ENCODE measurements around the gene TMEM80. TPM values are rescaled to one million over a fixed set of nuclear protein-coding genes. Genes with fewer than 3 reads are reported as not detected.

TMEM80 gene
- total RNA-seq, 1 donor from 2014 or later: 37.4 TPM

GRCh38 chr11:723120-723883 lies 27.7 kb downstream of the TMEM80 start:
- Mint-ChIP-seq H3K27ac (peak overlapping the region; percentile 94), H3K27me3 (peaks cover 32% of the 10 kb centered on the region), H3K4me1 (ENCODE audit: unreplicated experiment) (peaks cover 9% of the 10 kb centered on the region), H3K9me3 (no peaks in the 10 kb centered on the region), H3K36me3 (no peaks in the 10 kb centered on the region), H3K4me3 (peak overlapping the region; percentile 49)
- no peak for DNase-seq (ENCODE audit: extremely low spot score, unreplicated experiment)
- peak; percentile 73 for TF ChIP-seq CTCF (conservative IDR thresholded peaks at IDR 0.05)

- no peak for TF ChIP-seq CTCF (conservative IDR thresholded peaks at IDR 0.05)
- peaks cover 8% of the 10 kb centered on the region for H3K4me1 Mint-ChIP-seq (ENCODE audit: unreplicated experiment)
- no peaks in the 10 kb centered on the region for H3K9me3 Mint-ChIP-seq
- peak overlapping the region; percentile 94 for H3K27ac Mint-ChIP-seq
- H3K4me3 Mint-ChIP-seq: peak overlapping the region; percentile 25
- DNase-seq (ENCODE audit: extremely low spot score, unreplicated experiment): no peak
- H3K36me3 Mint-ChIP-seq: no peaks in the 10 kb centered on the region
- H3K27me3 Mint-ChIP-seq: peaks cover 30% of the 10 kb centered on the region
Observed at GRCh38 chr11:724049-724777, 28.6 kb downstream of the TMEM80 start.

GRCh38 chr11:724778-725386 lies 29.3 kb downstream of the TMEM80 start:
- peak overlapping the region; percentile 39 for H3K27ac Mint-ChIP-seq

GRCh38 chr11:725624-726202 lies 30.1 kb downstream of the TMEM80 start:
- Mint-ChIP-seq H3K27ac (no peak overlapping the region), H3K4me3 (no peak overlapping the region), H3K4me1 (ENCODE audit: unreplicated experiment) (peaks cover 9% of the 10 kb centered on the region), H3K36me3 (no peaks in the 10 kb centered on the region), H3K9me3 (no peaks in the 10 kb centered on the region), H3K27me3 (peaks cover 24% of the 10 kb centered on the region)
- no peak for DNase-seq (ENCODE audit: extremely low spot score, unreplicated experiment)
- TF ChIP-seq CTCF (conservative IDR thresholded peaks at IDR 0.05): no peak

More at GRCh38 chr11:724778-725386, 29.3 kb downstream of the TMEM80 start:
- Mint-ChIP-seq H3K4me3 (peak overlapping the region; percentile 68), H3K4me1 (ENCODE audit: unreplicated experiment) (peaks cover 7% of the 10 kb centered on the region), H3K36me3 (no peaks in the 10 kb centered on the region), H3K9me3 (no peaks in the 10 kb centered on the region), H3K27me3 (peaks cover 26% of the 10 kb centered on the region)
- DNase-seq (ENCODE audit: extremely low spot score, unreplicated experiment): peak; percentile 68
- TF ChIP-seq CTCF (conservative IDR thresholded peaks at IDR 0.05): no peak
